Fibroblast of villous mesenchyme (primary cell): ENCODE data around the gene WFDC12. TPM values are rescaled to one million over a fixed set of nuclear protein-coding genes. Genes with fewer than 3 reads are reported as not detected.

ENCODE experiments used
- DNase-seq: peaks from one replicate; pipeline ENCODE4 v3.0.0-alpha.2; 2010; ENCODE audit warnings: low read depth
- H3K4me3 ChIP-seq: 2 replicates; pipeline ENCODE4 v1.5.1; 2011; ENCODE audit warnings: low read depth, mild to moderate bottlenecking, low read length
- CTCF ChIP-seq: IDR thresholded peaks from 2 replicates; pipeline ENCODE4 v1.5.1; 2012; ENCODE audit warnings: low read depth, mild to moderate bottlenecking, low read length; ENCODE audit not compliant: insufficient read depth
- total RNA-seq: library from RNA; depleted of rRNA; stranded (reverse); fragments of >200 nt; gene quantifications from 2 replicates; pipeline ENCODE4 v1.2.3, GENCODE V29; 2012

WFDC12 gene
- total RNA-seq, 1 donor, result not detected

- no peak for DNase-seq
- H3K4me3 ChIP-seq, result no peak overlapping the region
- no peak for TF ChIP-seq CTCF
These were observed 46.7 kb downstream of the WFDC12 start for GRCh38 chr20:45077559-45077958.

Other genes with a start within 250 kb of the WFDC12 start
- gene YWHAB, start 238.8 kb downstream of the WFDC12 start, total RNA-seq, result 93.7 and 147 TPM in 2 replicates
- gene PABPC1L, start 214.4 kb downstream of the WFDC12 start, total RNA-seq, result 10.8 and 11.0 TPM in 2 replicates
- gene TOMM34, start 164.1 kb downstream of the WFDC12 start, total RNA-seq, result 15.1 and 22.0 TPM in 2 replicates
- 28.0 and 35.8 TPM in 2 replicates for gene STK4, start 158.0 kb downstream of the WFDC12 start, total RNA-seq
- gene KCNS1, start 23.3 kb downstream of the WFDC12 start, total RNA-seq, result 0.86 and 1.3 TPM in 2 replicates
- gene WFDC5, start 9.3 kb downstream of the WFDC12 start, total RNA-seq, result not detected in 2 replicates
- gene PI3, start 50.4 kb upstream of the WFDC12 start, total RNA-seq, result not detected in 2 replicates
- gene SEMG1, start 82.6 kb upstream of the WFDC12 start, total RNA-seq, result not detected in 2 replicates
- gene SEMG2, start 96.9 kb upstream of the WFDC12 start, total RNA-seq, result not detected in 2 replicates
- gene SLPI, start 130.1 kb upstream of the WFDC12 start, total RNA-seq, result not detected in 2 replicates
- gene RBPJL, start 182.4 kb upstream of the WFDC12 start, total RNA-seq, result not detected in 2 replicates
- gene MATN4, start 183.8 kb upstream of the WFDC12 start, total RNA-seq, result not detected in 2 replicates
- 129 and 178 TPM in 2 replicates for gene SDC4, start 224.0 kb upstream of the WFDC12 start, total RNA-seq
- 19.0 and 25.9 TPM in 2 replicates for gene SYS1, start 238.7 kb upstream of the WFDC12 start, total RNA-seq